ENCODE results near the gene SKOR1. TPM values are rescaled to one million over a fixed set of nuclear protein-coding genes. Genes with fewer than 3 reads are reported as not detected.

SKOR1 gene
- total RNA-seq, 1 donor from 2014 or later: 0.96 TPM

GRCh38 chr15:67850994-67851571, 25.8 kb downstream of the SKOR1 start:
- no peak for DNase-seq (ENCODE audit: low spot score)

- no peak for DNase-seq (ENCODE audit: low spot score)
Observed at GRCh38 chr15:67852418-67852817, 27.1 kb downstream of the SKOR1 start.

GRCh38 chr15:67853454-67853853, 28.1 kb downstream of the SKOR1 start:
- no peak for DNase-seq (ENCODE audit: low spot score)

GRCh38 chr15:67854358-67854757, 29.0 kb downstream of the SKOR1 start:
- DNase-seq (ENCODE audit: low spot score): no peak

- peak; percentile 56 for DNase-seq (ENCODE audit: low spot score)
Observed at GRCh38 chr15:67855842-67856241, 30.5 kb downstream of the SKOR1 start.

- no peak for DNase-seq (ENCODE audit: low spot score)
Observed at GRCh38 chr15:67857220-67857619, 31.9 kb downstream of the SKOR1 start.

- no peak for DNase-seq (ENCODE audit: low spot score)
Observed at GRCh38 chr15:67859331-67859946, 34.1 kb downstream of the SKOR1 start.

- no peak for DNase-seq (ENCODE audit: low spot score)
Observed at GRCh38 chr15:67861983-67862382, 36.7 kb downstream of the SKOR1 start.

GRCh38 chr15:67862750-67863441, 37.6 kb downstream of the SKOR1 start:
- DNase-seq (ENCODE audit: low spot score): no peak

GRCh38 chr15:67863442-67863987, 38.2 kb downstream of the SKOR1 start:
- DNase-seq (ENCODE audit: low spot score): peak; percentile 90

GRCh38 chr15:67865331-67865730, 40.0 kb downstream of the SKOR1 start:
- peak; percentile 41 for DNase-seq (ENCODE audit: low spot score)

GRCh38 chr15:67865766-67866165, 40.5 kb downstream of the SKOR1 start:
- no peak for DNase-seq (ENCODE audit: low spot score)

GRCh38 chr15:67869701-67870100, 44.4 kb downstream of the SKOR1 start:
- DNase-seq (ENCODE audit: low spot score): no peak

- no peak for DNase-seq (ENCODE audit: low spot score)
Observed at GRCh38 chr15:67870868-67871408, 45.6 kb downstream of the SKOR1 start.

GRCh38 chr15:67873777-67874176, 48.5 kb downstream of the SKOR1 start:
- DNase-seq (ENCODE audit: low spot score): no peak

GRCh38 chr15:67878712-67879206, 53.5 kb downstream of the SKOR1 start:
- no peak for DNase-seq (ENCODE audit: low spot score)

- no peak for DNase-seq (ENCODE audit: low spot score)
Observed at GRCh38 chr15:67879440-67880129, 54.3 kb downstream of the SKOR1 start.

- peak; percentile 54 for DNase-seq (ENCODE audit: low spot score)
Observed at GRCh38 chr15:67880651-67881182, 55.4 kb downstream of the SKOR1 start.

- DNase-seq (ENCODE audit: low spot score): peak; percentile 83
Observed at GRCh38 chr15:67882487-67883233, 57.4 kb downstream of the SKOR1 start.

GRCh38 chr15:67883234-67883773, 58.0 kb downstream of the SKOR1 start:
- peak; percentile 44 for DNase-seq (ENCODE audit: low spot score)
